Esophagus muscularis mucosa (tissue), 3 donors: Measurements from ENCODE around the gene CHMP6.

Source experiments
- POLR2A ChIP-seq: fragments of 450-650 bp; IDR thresholded peaks from one replicate; pipeline ENCODE4 v1.6.1; 2017; ENCODE audit warnings: antibody characterized with exemption, moderate library complexity, mild to moderate bottlenecking, low read depth
- POLR2AphosphoS5 ChIP-seq, 2 donors: sonication (generic); formaldehyde crosslinking; IDR thresholded peaks; one replicate each; pipeline ENCODE4 v1.6.1; 2017; ENCODE audit warnings: antibody characterized with exemption in 2 of 2
- TF ChIP-seq, protein P1 (sequence below), 3 experiments: fragments of 200-600 bp in 2 of 3; fragments of 450-650 bp in 1 of 3; sonication (generic) in 2 of 3; IDR thresholded peaks; one replicate each; pipeline ENCODE4 v1.5.1; 2017 to 2019; ENCODE audit warnings: antibody characterized with exemption in 3 of 3, mild to moderate bottlenecking in 2 of 3, moderate library complexity in 1 of 3

DNA sequence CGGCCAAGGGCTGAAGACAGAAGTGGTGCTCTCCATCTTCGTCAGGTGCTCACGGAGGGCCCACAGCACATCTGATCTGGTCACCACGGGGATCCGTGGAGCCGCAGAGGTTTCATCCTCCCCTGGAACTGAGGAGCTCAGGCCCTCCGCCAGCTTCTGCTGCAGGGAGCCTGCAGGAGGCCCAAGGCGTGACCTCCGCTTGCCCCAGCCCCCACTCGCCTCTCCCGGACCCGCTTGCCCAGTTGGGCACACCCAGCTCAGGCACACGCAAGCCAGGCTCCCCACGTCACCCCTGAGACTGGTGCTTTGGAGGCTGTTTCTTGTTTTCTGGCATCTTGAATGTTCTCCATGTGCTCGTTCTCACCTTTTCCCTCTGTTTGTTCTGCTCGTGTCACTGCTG lies 39.4 kb upstream of the CHMP6 start:
- TF ChIP-seq, protein P1, sequence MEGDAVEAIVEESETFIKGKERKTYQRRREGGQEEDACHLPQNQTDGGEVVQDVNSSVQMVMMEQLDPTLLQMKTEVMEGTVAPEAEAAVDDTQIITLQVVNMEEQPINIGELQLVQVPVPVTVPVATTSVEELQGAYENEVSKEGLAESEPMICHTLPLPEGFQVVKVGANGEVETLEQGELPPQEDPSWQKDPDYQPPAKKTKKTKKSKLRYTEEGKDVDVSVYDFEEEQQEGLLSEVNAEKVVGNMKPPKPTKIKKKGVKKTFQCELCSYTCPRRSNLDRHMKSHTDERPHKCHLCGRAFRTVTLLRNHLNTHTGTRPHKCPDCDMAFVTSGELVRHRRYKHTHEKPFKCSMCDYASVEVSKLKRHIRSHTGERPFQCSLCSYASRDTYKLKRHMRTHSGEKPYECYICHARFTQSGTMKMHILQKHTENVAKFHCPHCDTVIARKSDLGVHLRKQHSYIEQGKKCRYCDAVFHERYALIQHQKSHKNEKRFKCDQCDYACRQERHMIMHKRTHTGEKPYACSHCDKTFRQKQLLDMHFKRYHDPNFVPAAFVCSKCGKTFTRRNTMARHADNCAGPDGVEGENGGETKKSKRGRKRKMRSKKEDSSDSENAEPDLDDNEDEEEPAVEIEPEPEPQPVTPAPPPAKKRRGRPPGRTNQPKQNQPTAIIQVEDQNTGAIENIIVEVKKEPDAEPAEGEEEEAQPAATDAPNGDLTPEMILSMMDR (IDR thresholded peaks at IDR 0.05), result no peak
- no peak for TF ChIP-seq POLR2A
- no peak for TF ChIP-seq POLR2AphosphoS5 (IDR thresholded peaks at IDR 0.05)
